Lower leg skin (tissue), 3 donors: ENCODE results near the gene ECE2.

Experiments used
- POLR2A ChIP-seq, 2 donors: fragments of 450-650 bp; IDR thresholded peaks; one replicate each; pipeline ENCODE4 v1.6.1; 2016 to 2017; ENCODE audit warnings: antibody characterized with exemption in 2 of 2, mild to moderate bottlenecking in 1 of 2, moderate library complexity in 1 of 2
- TF ChIP-seq, protein P1 (sequence below), 3 donors: fragments of 450-650 bp; IDR thresholded peaks; one replicate each; pipeline ENCODE4 v1.5.1; 2016; ENCODE audit warnings: antibody characterized with exemption in 3 of 3, mild to moderate bottlenecking in 3 of 3, moderate library complexity in 2 of 3

DNA sequence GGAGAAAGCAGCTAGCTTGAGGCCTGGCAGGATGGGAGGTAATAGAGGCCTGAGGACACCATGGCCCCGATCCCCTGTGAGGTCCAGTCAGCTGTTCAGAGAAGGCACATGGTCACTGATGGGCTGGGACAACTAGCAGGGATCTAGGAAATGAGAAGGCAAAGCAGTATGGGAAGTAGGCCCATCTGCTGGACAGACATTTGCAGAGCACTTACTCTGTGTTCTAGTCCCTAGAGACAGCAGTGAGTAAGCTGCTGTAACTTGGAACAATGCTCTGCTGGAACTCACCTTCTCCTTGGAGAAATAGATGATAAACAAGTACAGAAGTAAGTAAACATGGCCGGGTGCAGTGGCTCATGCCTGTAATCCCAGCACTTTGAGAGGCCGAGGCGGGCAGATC lies 7.1 kb downstream of the ECE2 start:
- TF ChIP-seq, protein P1, sequence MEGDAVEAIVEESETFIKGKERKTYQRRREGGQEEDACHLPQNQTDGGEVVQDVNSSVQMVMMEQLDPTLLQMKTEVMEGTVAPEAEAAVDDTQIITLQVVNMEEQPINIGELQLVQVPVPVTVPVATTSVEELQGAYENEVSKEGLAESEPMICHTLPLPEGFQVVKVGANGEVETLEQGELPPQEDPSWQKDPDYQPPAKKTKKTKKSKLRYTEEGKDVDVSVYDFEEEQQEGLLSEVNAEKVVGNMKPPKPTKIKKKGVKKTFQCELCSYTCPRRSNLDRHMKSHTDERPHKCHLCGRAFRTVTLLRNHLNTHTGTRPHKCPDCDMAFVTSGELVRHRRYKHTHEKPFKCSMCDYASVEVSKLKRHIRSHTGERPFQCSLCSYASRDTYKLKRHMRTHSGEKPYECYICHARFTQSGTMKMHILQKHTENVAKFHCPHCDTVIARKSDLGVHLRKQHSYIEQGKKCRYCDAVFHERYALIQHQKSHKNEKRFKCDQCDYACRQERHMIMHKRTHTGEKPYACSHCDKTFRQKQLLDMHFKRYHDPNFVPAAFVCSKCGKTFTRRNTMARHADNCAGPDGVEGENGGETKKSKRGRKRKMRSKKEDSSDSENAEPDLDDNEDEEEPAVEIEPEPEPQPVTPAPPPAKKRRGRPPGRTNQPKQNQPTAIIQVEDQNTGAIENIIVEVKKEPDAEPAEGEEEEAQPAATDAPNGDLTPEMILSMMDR (IDR thresholded peaks at IDR 0.05), result no peak
- TF ChIP-seq POLR2A (IDR thresholded peaks at IDR 0.05), result no peak
